Measurements from ENCODE around the gene ODAD4.

DNA sequence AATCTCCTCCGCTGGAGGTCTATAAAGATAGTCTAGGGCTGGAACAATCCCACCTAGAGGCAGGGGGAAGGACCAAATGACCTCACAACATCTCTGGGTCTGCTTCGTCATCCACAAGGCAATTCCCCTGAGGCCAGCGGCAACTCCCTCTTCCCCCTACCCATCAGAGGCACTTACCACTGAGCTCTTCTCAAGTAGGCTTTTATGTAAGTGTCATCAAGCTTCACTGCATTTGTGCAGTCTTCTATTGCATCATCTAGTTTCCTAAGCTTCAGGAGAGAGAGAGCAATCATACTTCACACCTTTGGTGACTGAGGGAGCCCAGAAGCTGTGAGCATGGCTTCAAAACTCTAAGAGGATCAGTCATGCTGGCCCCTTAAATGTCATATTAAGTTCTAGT lies 57.2 kb downstream of the ODAD4 start:
- TF ChIP-seq ZNF274 (IDR thresholded peaks at IDR 0.05; ENCODE audit: low read depth, low read length) (no peak), SUZ12 (IDR thresholded peaks at IDR 0.05; ENCODE audit: extremely low read depth, insufficient read depth, insufficient read length) (no peak), YY1 (IDR thresholded peaks at IDR 0.05; ENCODE audit: insufficient read depth, insufficient read length) (no peak)

Measured in NT2/D1 (cell line).